ES-I3 (cell line): Measurements from ENCODE around the gene PHACTR1.

ENCODE experiments used
- H3K36me3 ChIP-seq: 2 replicates; pipeline ENCODE4 v1.6.1; 2013; ENCODE audit warnings: mild to moderate bottlenecking, low read length, control low read depth, moderate library complexity; ENCODE audit not compliant: insufficient read depth
- H3K4me1 ChIP-seq: 2 replicates; pipeline ENCODE4 v1.6.1; 2013; ENCODE audit warnings: mild to moderate bottlenecking, control low read depth, low read length; ENCODE audit not compliant: insufficient read depth
- H3K9ac ChIP-seq: 2 replicates; pipeline ENCODE4 v1.6.1; 2013; ENCODE audit warnings: low read depth, mild to moderate bottlenecking, low read length, moderate library complexity
- H3K9me3 ChIP-seq: 2 replicates; pipeline ENCODE4 v1.6.1; 2013; ENCODE audit warnings: mild to moderate bottlenecking, low read length, moderate library complexity; ENCODE audit not compliant: control insufficient read depth, insufficient read depth

PHACTR1 gene

GRCh38 chr6:12896208-12896733, 179.7 kb downstream of the PHACTR1 start:
- Histone ChIP-seq H3K9ac (no peak overlapping the region), H3K4me1 (no peaks in the 10 kb centered on the region), H3K9me3 (no peaks in the 10 kb centered on the region), H3K36me3 (no peaks in the 10 kb centered on the region)

DNA sequence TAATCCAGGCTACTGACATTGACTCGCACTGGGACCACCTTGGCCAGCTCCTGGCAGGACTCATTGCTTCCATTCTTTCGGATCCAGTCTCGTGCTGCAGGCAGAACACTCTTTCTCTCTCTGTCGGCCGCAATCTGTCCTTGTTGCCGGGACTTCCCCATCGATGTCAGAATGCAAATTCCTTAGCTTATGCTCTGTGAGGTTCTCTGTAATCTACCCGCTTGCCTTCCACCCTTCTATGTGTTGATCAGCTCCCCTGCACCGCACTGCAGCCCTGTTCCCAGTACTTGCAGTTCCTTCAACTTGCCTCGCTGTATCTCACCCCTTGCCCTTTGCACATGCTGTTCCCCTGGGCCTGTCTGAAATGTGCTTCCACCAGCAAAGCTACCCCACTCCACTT, 182.0 kb downstream of the PHACTR1 start:
- H3K36me3 ChIP-seq, result no peaks in the 10 kb centered on the region
- H3K9ac ChIP-seq, result no peak overlapping the region
- H3K4me1 ChIP-seq, result no peaks in the 10 kb centered on the region
- H3K9me3 ChIP-seq, result no peaks in the 10 kb centered on the region

DNA sequence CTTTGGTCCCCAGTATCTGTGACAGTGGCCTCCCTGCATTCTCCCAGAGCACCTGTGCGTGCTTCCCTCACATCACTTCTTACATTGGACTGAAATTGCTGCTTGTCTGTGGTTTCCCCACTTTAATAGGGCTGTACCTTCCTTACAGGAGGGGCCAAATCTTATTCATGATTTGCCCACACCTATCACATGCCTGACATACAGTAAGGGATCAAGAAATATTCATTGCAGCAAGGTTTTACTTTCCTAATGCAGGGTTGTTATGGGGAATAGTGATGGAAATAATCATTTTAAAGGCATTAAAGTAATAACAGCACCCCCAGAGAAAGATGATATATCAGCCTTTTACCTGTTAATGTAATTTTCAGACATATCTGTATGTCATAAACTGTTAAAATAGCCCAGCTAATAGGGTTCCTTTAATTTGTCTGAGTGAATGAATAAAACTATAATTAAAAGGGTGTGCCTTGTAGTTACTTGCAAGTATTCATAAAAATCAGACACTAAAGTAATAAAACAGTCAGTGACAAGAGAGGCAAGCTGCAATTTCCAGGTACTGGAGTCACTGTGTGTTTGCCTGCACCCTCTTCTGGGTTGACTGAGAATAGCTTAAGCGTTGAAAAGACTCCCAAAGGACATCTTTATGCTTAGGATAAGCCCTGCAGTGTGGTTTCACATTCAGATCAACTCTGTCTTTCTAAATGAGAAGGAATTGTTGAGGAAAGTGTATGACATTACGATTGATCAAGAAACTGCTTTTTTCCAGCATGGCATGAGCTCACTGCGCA, 182.7 kb downstream of the PHACTR1 start:
- H3K9me3 ChIP-seq, result no peaks in the 10 kb centered on the region
- no peaks in the 10 kb centered on the region for H3K4me1 ChIP-seq
- H3K36me3 ChIP-seq, result no peaks in the 10 kb centered on the region
- no peak overlapping the region for H3K9ac ChIP-seq

- H3K4me1 ChIP-seq, result no peaks in the 10 kb centered on the region
- H3K36me3 ChIP-seq, result no peaks in the 10 kb centered on the region
- H3K9me3 ChIP-seq, result no peaks in the 10 kb centered on the region
- H3K9ac ChIP-seq, result no peak overlapping the region
Measured at GRCh38 chr6:12903246-12903645, 186.7 kb downstream of the PHACTR1 start.

DNA sequence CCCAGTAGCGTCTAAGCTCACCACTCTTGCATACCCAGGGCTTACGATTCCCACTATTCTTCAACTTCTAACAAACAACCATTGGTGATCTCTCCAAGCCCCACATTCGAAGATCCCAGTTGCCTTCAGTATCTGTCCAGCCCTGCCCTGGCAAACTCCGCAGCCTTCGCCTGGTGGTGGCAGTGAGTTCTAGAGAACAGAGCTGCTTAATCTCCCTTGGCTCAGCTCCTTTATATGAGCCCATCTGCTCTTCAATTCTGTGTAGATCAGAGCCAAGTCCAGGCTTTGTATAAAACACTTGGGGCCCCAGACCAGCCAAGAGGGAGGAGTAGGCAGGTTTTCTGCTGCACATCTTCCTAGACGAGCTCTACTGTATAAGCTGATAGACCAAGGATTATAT, 193.3 kb downstream of the PHACTR1 start:
- peaks cover 4% of the 10 kb centered on the region; the same call in 1 of the 2 replicates for H3K4me1 ChIP-seq
- no peaks in the 10 kb centered on the region for H3K9me3 ChIP-seq
- H3K36me3 ChIP-seq, result no peaks in the 10 kb centered on the region
- no peak overlapping the region for H3K9ac ChIP-seq

- no peaks in the 10 kb centered on the region for H3K9me3 ChIP-seq
- H3K9ac ChIP-seq, result no peak overlapping the region
- H3K36me3 ChIP-seq, result no peaks in the 10 kb centered on the region
- H3K4me1 ChIP-seq, result peaks cover 4% of the 10 kb centered on the region; the same call in 1 of the 2 replicates
Measured at GRCh38 chr6:12911427-12911826, 194.9 kb downstream of the PHACTR1 start.

DNA sequence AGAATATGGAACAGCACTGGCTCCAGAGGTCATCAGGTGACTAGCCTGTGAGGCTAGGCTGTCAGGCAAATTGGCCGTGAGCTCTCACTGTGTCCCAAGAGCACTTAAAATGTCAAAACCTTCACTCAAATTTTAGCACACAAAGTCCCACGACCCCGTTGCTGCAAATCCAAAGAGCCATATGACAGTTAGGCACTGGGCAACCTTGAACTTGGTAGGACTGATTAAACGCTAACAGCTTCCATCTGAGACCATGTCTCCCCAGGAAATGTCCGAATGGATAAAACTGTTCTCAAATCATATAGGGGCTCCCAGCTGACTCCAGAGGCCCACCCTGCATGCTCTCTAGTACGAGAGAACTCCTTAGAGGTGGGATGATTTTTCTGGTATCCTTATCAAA, 196.6 kb downstream of the PHACTR1 start:
- no peak overlapping the region for H3K9ac ChIP-seq
- no peaks in the 10 kb centered on the region for H3K36me3 ChIP-seq
- H3K4me1 ChIP-seq, result peaks cover 4% of the 10 kb centered on the region; the same call in 1 of the 2 replicates

DNA sequence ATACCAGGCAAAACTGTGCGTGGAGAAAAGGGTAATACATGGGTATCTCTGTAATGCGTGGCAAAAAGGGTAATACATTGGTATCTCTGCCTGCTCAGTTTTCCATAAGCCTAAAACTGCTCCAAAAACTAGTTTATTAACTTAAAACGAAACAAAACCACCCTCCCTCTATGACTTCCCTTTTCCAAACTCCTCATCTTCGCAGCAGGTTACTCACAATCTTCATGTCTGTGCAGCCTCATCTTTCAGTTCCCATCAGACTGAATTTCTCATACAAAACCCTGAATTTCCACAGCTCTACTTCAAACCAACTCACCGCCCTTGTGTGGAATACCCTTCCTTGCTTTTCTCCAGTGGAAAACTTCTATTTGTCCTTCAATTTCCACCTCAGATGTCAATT, 199.4 kb downstream of the PHACTR1 start:
- H3K4me1 ChIP-seq, result peaks cover 4% of the 10 kb centered on the region; the same call in 1 of the 2 replicates
- no peak overlapping the region for H3K9ac ChIP-seq
- H3K9me3 ChIP-seq, result no peaks in the 10 kb centered on the region
- H3K36me3 ChIP-seq, result no peaks in the 10 kb centered on the region

More for the DNA sequence above, 196.6 kb downstream of the PHACTR1 start:
- no peaks in the 10 kb centered on the region for H3K9me3 ChIP-seq

DNA sequence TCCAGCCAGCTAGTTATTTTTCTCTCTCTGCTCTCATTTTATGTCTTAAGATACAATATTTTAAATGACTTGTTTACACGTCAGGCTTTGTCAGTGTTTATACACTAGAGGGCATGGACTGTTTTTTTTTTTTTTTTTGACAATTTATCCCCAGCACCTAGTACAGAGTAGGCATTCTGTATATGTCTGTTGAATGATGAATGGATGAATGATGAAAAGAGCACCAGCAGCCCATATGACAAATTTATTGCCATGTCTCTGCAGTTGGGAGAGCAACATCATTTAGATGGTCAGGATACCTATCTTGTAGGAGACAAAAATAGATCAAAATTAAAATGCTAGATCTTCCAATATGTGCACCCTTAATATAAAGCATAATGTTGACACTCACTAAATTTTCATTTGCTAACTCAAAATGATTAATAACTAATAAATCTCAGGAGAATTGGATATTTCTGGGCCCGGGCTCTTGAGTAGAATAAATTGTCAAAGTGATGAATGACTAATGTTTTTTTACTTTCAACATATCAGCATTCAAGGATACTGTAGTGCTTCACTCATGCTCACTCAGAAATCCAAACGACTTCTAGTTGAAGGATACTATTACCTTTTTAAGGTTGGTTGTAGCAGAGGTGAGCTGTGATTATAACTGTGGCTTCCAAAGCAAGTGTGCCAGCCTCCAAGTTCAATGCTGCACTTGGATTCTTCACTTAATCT, 200.0 kb downstream of the PHACTR1 start:
- Histone ChIP-seq H3K36me3 (no peaks in the 10 kb centered on the region), H3K4me1 (peaks cover 2% of the 10 kb centered on the region; the same call in 1 of the 2 replicates), H3K9ac (no peak overlapping the region), H3K9me3 (no peaks in the 10 kb centered on the region)

- Histone ChIP-seq H3K4me1 (no peaks in the 10 kb centered on the region), H3K9me3 (no peaks in the 10 kb centered on the region), H3K9ac (no peak overlapping the region), H3K36me3 (no peaks in the 10 kb centered on the region)
Measured at GRCh38 chr6:12921467-12921866, 204.9 kb downstream of the PHACTR1 start.

- H3K36me3 ChIP-seq, result no peaks in the 10 kb centered on the region
- H3K4me1 ChIP-seq, result no peaks in the 10 kb centered on the region
- no peak overlapping the region for H3K9ac ChIP-seq
- H3K9me3 ChIP-seq, result no peaks in the 10 kb centered on the region
Measured at GRCh38 chr6:12923644-12924235, 207.2 kb downstream of the PHACTR1 start.

DNA sequence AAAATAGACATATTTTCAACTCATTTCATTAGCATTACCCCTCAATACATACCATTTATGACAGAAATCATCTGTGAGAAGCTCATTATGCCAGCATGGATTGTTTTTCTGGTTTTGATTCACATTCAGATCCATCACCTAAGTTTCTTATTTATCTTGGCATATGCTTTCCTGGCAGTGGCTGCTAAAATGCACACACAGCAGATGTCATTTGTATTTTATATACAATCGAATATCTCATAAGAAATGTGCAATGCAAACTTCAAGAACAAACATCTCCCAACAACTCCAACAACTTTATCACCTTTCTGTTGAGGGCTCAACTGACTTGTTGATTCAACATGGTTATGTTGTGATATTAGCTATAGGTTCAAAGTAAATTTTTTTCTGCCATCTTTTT, 208.3 kb downstream of the PHACTR1 start:
- Histone ChIP-seq H3K9me3 (no peaks in the 10 kb centered on the region), H3K9ac (no peak overlapping the region), H3K36me3 (no peaks in the 10 kb centered on the region), H3K4me1 (no peaks in the 10 kb centered on the region)

GRCh38 chr6:12927746-12928145, 211.2 kb downstream of the PHACTR1 start:
- Histone ChIP-seq H3K36me3 (no peaks in the 10 kb centered on the region), H3K9ac (no peak overlapping the region), H3K4me1 (no peaks in the 10 kb centered on the region; the same call in 1 of the 2 replicates), H3K9me3 (no peaks in the 10 kb centered on the region; the same call in 1 of the 2 replicates)

GRCh38 chr6:12929678-12930077, 213.1 kb downstream of the PHACTR1 start:
- Histone ChIP-seq H3K4me1 (no peaks in the 10 kb centered on the region; the same call in 1 of the 2 replicates), H3K9ac (no peak overlapping the region), H3K9me3 (no peaks in the 10 kb centered on the region; the same call in 1 of the 2 replicates), H3K36me3 (no peaks in the 10 kb centered on the region)
